Stimulated activated CD4-positive, alpha-beta T cell treated with anti-CD3 and anti-CD28 coated beads, Interleukin-15, amount 100 ng/mL, for 1 hour (primary cell): ENCODE data around the gene MPND.
A peak's percentile ranks its signal among the peaks of the same experiment; 100 is the strongest.

ENCODE experiments used
- DNase-seq, 2 donors: peaks; one replicate each; pipeline ENCODE4 v3.0.0-alpha.2; 2020; ENCODE audit warnings: low read depth in 1 of 2, low spot score in 1 of 2

The MPND gene

DNA sequence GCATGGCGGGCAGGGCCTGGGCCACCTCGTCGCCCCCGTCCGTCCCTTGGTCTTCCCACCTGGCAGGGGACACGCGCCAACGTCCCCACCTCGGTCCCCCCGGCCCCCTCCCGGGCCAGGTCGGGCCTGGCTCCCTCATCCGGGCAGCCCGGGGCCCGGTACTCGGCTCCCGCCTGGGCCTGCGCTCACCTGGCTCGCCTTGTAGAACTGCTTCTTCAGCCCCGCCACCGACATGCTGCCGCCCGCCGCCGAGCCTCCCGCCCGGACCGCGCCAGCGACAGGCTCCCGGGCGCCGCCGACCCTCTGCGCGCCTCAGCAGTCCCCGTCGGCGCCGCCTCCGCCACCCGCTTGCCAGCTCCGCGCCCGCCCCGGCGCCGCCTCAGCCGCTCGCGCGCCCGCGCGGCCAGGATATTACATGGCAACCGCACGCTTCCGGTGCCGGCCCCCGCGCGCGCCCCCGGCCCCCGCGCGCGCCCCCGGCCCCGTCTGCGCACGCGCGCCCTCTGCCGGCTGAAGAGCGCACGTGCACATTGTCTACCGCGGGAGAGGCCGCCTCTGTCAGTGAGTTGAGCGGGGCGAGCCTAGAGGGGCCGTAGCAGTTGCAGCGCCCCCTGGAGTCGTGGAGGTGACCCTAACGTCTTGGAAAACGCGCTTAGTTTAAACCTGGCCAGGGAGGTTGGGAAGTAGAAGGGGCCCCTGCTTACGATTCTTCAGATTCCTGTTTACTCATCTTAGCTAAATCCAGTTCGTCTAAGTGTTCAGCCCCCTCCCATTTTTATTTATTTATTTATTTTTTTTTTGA lies 57.0 kb downstream of the MPND start, which contains the start of gene SH3GL1:
Gene SH3GL1, minus strand, starts transcription at position 413 of the 802 bp plus-strand sequence. Its CDS starts 179 bp downstream, at position 234.
- peak; percentile 84 to 90 for DNase-seq

DNA sequence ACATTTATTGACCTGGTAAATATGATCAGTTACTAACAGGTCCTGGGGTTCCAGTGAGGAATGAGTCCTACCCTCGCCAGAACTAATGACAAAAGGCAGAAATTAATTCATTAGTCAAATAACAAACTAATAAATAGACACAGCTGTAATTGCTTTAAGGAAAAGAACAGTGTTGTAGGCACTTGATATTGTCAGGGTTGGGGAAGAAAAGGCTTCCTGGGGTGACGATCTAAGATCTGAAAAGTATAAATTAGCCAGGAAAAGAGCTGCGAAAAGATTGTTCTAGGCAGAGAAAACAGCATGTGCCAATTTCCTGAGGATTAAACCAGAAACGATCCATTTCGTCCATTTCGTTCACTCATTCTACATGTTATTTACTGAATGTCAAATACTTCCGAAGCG lies 58.4 kb downstream of the MPND start:
- no peak for DNase-seq

DNA sequence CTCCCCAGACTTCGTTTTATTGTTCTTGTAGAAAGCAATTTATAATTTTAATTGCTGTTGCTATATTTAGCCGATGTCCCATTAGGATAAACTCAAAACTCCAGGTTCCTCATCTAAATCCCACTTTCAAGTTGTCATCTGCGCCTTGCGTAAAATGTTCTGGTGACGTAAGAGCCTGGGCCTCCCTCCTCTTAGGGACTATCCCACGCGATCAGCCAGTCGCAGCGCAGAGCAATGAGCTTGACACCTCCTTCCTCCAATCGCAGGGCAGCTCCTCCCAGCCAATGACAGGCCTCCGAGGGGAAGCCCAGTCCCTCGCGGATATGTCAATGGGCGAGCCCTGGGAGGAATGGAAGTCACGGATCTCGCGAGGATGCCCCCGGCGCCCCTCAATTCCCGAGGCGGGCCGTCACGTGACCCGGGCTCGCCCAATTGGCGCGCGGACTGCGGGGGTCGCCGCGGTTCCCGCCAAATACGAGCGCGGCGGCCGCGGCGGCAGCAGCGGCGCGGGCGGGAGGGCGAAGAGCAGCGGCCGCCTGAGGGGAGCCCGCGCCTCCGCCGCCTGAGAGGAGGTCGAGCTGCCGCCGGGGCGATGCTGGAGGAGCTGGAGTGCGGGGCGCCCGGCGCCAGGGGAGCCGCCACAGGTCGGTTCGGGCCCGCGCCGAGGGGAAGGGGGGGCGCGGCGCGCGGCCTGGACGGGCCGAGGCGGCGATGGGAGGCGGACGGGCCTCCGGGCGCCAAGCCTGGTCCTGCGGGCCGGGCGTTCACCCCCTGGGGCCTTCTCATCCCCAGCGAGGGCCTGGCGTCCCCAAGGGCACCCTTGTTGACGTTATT lies 59.0 kb downstream of the MPND start, which contains the start of gene CHAF1A:
Gene CHAF1A, plus strand, starts transcription at position 470 of the 834 bp plus-strand sequence. Its CDS starts 123 bp downstream, at position 593.
- peak; percentile 97 to 98 for DNase-seq

DNA sequence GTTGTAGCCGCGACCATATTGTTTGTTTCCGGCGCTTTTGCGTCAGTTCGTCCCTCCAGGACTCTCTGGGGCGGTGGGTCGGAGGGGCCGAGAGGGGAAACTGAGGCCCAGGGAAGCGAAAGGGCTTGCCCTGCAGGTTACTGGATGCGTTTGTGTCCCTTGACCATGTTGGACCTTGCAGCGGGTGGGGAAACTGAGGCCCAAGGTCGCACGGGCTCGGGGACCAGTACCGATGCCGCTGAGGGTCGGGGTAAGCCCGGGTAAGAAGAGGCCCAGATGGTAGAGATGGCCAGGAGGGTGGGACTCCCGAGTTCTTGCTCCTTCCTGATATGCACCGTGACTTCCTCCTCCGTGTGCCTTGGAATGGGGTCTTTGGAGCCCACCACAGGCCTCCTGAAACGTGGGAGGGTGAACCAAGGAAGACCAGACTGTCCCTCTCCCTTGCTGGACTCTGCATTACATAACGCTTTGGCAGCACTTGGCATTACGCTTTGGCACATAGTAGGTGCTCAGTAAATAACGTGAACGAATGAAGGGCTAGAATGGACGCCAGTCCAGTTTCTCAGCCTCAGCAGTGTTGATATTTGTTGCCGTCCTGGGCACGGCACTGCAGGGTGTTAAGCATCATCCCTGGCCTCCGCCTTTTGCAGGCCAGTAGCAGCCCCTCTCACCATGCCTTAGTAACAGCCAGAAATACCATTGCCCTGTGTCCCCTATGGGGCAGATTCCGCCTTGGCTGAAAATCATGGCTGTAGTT lies 59.8 kb downstream of the MPND start:
- DNase-seq, result no peak

DNA sequence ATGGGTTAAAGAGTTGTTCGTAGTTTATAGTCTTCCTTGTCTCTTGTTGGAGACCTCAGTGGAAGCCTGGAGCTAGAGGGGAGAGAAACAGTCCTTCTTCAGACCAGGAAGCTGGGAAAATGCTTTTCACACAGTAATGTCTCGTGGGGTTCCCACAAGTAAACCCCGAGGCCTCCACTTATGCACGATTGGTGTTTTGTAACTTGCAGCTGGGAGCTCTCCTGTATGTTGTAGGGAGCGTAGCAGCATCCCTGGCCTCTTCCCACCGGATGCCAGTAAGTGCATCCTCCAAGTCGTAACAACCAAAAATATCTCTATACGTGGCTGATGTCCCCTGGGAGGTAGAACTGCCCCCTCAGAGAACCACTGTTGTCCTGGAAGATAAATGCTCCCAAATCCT lies 62.6 kb downstream of the MPND start:
- DNase-seq, result no peak

DNA sequence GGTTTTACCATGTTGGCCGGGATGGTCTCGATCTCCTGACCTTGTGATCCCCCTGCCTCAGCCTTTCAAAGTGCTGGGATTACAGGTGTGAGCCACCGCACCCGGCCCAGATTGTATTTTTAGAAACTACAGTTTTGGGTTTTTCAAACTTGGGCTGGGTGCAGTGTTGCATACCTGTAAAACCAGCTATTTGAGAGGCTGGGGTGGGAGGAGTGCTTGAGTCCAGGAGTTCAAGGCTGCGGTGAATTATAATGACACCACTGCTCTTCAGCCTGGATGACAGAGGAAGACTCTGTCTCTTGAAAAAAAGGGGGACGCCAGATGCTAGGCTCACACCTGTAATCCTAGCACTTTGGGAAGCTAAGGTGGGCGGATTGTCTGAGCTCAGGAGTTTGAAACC lies 63.3 kb downstream of the MPND start:
- no peak for DNase-seq

DNA sequence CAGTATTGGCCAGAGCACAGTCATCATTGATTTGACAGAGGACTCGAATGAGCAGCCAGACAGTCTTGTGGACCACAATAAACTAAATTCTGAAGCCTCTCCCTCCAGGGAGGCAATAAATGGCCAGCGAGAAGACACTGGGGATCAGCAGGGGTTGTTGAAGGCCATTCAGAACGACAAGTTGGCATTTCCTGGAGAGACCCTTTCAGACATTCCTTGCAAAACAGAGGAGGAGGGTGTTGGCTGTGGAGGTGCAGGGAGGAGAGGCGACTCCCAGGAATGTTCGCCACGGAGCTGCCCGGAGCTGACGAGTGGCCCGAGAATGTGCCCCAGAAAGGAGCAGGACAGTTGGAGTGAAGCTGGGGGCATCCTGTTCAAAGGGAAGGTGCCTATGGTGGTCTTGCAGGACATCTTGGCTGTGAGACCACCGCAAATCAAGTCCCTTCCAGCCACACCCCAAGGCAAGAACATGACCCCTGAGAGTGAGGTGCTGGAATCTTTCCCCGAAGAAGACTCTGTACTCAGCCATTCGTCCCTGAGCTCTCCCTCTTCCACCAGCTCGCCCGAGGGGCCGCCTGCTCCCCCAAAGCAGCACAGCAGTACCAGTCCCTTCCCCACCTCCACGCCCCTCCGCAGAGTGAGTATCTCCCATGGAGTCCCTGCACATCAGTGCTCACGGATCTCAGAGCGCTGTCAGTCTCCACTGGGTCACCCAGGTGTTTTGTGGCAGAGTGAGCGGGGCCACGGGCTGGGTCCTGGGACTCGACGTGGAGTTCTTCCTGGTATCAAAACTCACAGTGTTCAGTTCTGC lies 66.0 kb downstream of the MPND start:
- no peak for DNase-seq
